Measurements from ENCODE around the gene CDC20.

DNA sequence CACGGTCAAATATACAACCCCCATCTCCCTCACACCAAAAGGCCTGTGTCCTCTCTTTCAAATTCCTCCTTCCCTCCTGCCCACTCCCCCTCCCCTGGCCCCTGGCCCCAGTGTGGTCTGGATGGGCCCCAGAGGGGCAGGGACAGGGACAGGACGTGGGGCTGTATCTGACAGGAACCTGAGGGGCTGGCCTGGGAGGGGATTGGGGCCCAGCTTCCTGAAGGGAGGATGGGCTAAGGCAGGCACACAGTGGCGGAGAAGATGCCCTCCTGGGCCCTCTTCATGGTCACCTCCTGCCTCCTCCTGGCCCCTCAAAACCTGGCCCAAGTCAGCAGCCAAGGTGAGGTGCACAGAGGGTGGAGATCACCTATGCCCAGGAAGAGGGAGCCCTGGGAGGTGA lies 21.2 kb upstream of the CDC20 start, which contains the start of gene MPL:
- TF ChIP-seq CTCF (conservative IDR thresholded peaks at IDR 0.05; ENCODE audit: low read depth, low read length) = no peak
- TF ChIP-seq EZH2 (IDR thresholded peaks at IDR 0.05; ENCODE audit: borderline replicate concordance, low read depth, low read length, poor library complexity, severe bottlenecking) = no peak
